NCI-H2107 treated with DMSO at 0.1 percent for 48 hours (cell line): Measurements from ENCODE around the gene SCAF8.
A peak's percentile ranks its signal among the peaks of the same experiment; 100 is the strongest.
"Not testable (repeated sequence)": the region's sequence is repeated elsewhere in the genome, so short reads cannot be mapped to it uniquely, and the experiment has no call there.

Experiments used
- DNase-seq: peaks from one replicate; lab custom pipeline; 2025; ENCODE audit not compliant: unreplicated experiment; lab: John Stamatoyannopoulos, UW

SCAF8 gene

GRCh38 chr6:154782193-154782592 lies 49.0 kb downstream of the SCAF8 start:
- DNase-seq, result no peak

GRCh38 chr6:154783229-154783628 lies 50.0 kb downstream of the SCAF8 start:
- DNase-seq, result no peak

- no peak for DNase-seq
Observed at GRCh38 chr6:154785075-154785474, 51.9 kb downstream of the SCAF8 start.

GRCh38 chr6:154786144-154786868 lies 53.1 kb downstream of the SCAF8 start:
- no peak for DNase-seq

- no peak for DNase-seq
Observed at GRCh38 chr6:154791556-154792317, 58.5 kb downstream of the SCAF8 start.

GRCh38 chr6:154792325-154792724 lies 59.1 kb downstream of the SCAF8 start:
- no peak for DNase-seq

GRCh38 chr6:154792761-154793160 lies 59.5 kb downstream of the SCAF8 start:
- DNase-seq, result no peak

GRCh38 chr6:154796484-154796883 lies 63.3 kb downstream of the SCAF8 start:
- no peak for DNase-seq

- no peak for DNase-seq
Observed at GRCh38 chr6:154797857-154798256, 64.6 kb downstream of the SCAF8 start.

GRCh38 chr6:154800338-154800737 lies 67.1 kb downstream of the SCAF8 start:
- no peak for DNase-seq

GRCh38 chr6:154805288-154805911 lies 72.2 kb downstream of the SCAF8 start:
- DNase-seq, result peak; percentile 10

- no peak for DNase-seq
Observed at GRCh38 chr6:154806804-154807203, 73.6 kb downstream of the SCAF8 start.

GRCh38 chr6:154811663-154812062 lies 78.4 kb downstream of the SCAF8 start:
- DNase-seq, result not testable (repeated sequence)

- no peak for DNase-seq
Observed at GRCh38 chr6:154814063-154814462, 80.8 kb downstream of the SCAF8 start.

GRCh38 chr6:154815938-154816820 lies 83.0 kb downstream of the SCAF8 start:
- DNase-seq, result no peak

GRCh38 chr6:154821099-154821498 lies 87.9 kb downstream of the SCAF8 start:
- no peak for DNase-seq

- no peak for DNase-seq
Observed at GRCh38 chr6:154821638-154822037, 88.4 kb downstream of the SCAF8 start.

- DNase-seq, result no peak
Observed at GRCh38 chr6:154822947-154823558, 89.8 kb downstream of the SCAF8 start.

GRCh38 chr6:154824076-154824475 lies 90.9 kb downstream of the SCAF8 start:
- no peak for DNase-seq

GRCh38 chr6:154829970-154830369 lies 96.8 kb downstream of the SCAF8 start:
- DNase-seq, result no peak

- DNase-seq, result no peak
Observed at GRCh38 chr6:154830771-154831170, 97.6 kb downstream of the SCAF8 start.
